Panc1 (cell line): ENCODE results near the gene SYT13. TPM values are rescaled to one million over a fixed set of nuclear protein-coding genes. Genes with fewer than 3 reads are reported as not detected.

ENCODE experiments used
- ATAC-seq: fragments of 200-7000 bp; cut with Tn5 transposase; 2 replicates; pipeline ENCODE4 v1.9.1; 2020; ENCODE audit warnings: mild to moderate bottlenecking, moderate library complexity
- BruUV-seq: library from RNA; stranded (reverse); fragments of 400-500 nt; replicated peaks from 2 replicates; lab custom pipeline; 2021; lab: Mats Ljungman, UMichigan
- CTCF ChIA-PET: fragments of 300-600 bp; sonication (Branson Sonifier 250); formaldehyde crosslinking; loops from one replicate; lab custom pipeline; 2022; ENCODE audit warnings: antibody characterized with exemption; lab: Charles Lee
- POLR2A ChIA-PET: fragments of 300-600 bp; sonication (Branson Sonifier 250); formaldehyde crosslinking; loops from one replicate; lab custom pipeline; 2022; ENCODE audit warnings: antibody characterized with exemption; lab: Charles Lee
- DNase-seq: peaks from one replicate; pipeline ENCODE4 v3.0.0-alpha.2; 2010; ENCODE audit warnings: low read depth, low spot score
- H3K27ac ChIP-seq: 2 replicates; pipeline ENCODE4 v1.5.1; 2011; ENCODE audit warnings: mild to moderate bottlenecking, low read length, inconsistent platforms
- H3K27me3 ChIP-seq: fragments of 200-500 bp; sonication (Bioruptor generic); 2 replicates; pipeline ENCODE4 v1.6.0; 2014; ENCODE audit warnings: low read length, inconsistent platforms; ENCODE audit not compliant: control insufficient read depth, insufficient read depth
- H3K36me3 ChIP-seq: fragments of 200-500 bp; sonication (Bioruptor generic); 2 replicates; pipeline ENCODE4 v1.5.1; 2014; ENCODE audit warnings: inconsistent platforms, mild to moderate bottlenecking, low read length, moderate library complexity; ENCODE audit not compliant: control insufficient read depth, insufficient read depth
- H3K4me1 ChIP-seq: 2 replicates; pipeline ENCODE4 v1.5.1; 2011; ENCODE audit warnings: inconsistent platforms, mild to moderate bottlenecking, low read length, moderate library complexity; ENCODE audit not compliant: control insufficient read depth, insufficient read depth
- H3K4me3 ChIP-seq, 2 experiments: 2 replicates each; pipeline ENCODE4 v1.5.1; 2011 to 2012; ENCODE audit warnings: low read depth in 2 of 2, low read length in 2 of 2, mild to moderate bottlenecking in 2 of 2, inconsistent platforms in 1 of 2, moderate library complexity in 1 of 2
- H3K9me3 ChIP-seq: fragments of 200-500 bp; sonication (Bioruptor generic); 2 replicates; pipeline ENCODE4 v1.5.1; 2014; ENCODE audit warnings: low read depth, mild to moderate bottlenecking, inconsistent platforms, low read length, moderate library complexity; ENCODE audit not compliant: control insufficient read depth, insufficient read depth
- CTCF ChIP-seq: fragments of 450-650 bp; IDR thresholded peaks from 2 replicates; pipeline ENCODE4 v1.5.1; 2017; ENCODE audit warnings: mild to moderate bottlenecking
- POLR2AphosphoS5 ChIP-seq: IDR thresholded peaks from 2 replicates; pipeline ENCODE4 v1.6.1; 2012; ENCODE audit warnings: mild to moderate bottlenecking, low read depth, low read length, moderate library complexity
- REST ChIP-seq, 2 experiments: IDR thresholded peaks; 2 replicates each; pipeline ENCODE4 v1.6.1; 2011 to 2012; ENCODE audit warnings: low read depth in 2 of 2, control low read depth in 1 of 2, low read length in 1 of 2, mild to moderate bottlenecking in 1 of 2, moderate library complexity in 1 of 2; ENCODE audit not compliant: insufficient read depth in 1 of 2
- SIN3A ChIP-seq: IDR thresholded peaks from 2 replicates; pipeline ENCODE4 v1.6.1; 2012; ENCODE audit warnings: low read depth, mild to moderate bottlenecking, low read length, moderate library complexity, borderline replicate concordance; ENCODE audit not compliant: insufficient read depth
- TCF7L2 ChIP-seq: IDR thresholded peaks from 2 replicates; pipeline ENCODE4 v1.6.1; 2011; ENCODE audit warnings: mild to moderate bottlenecking, low read depth, low read length, inconsistent platforms
- in situ Hi-C: cut with HindIII; loops from 2 replicates; pipeline ENCODE4 v1.10.0; 2016; ENCODE audit warnings: low sequenced_read_pairs, low pct_unique_long_range_greater_than_20kb
- intact Hi-C: fragments of 100-400 bp; cut with micrococcal nuclease; formaldehyde crosslinking; loops from one replicate; pipeline ENCODE4 v1.10.0; 2022; ENCODE audit not compliant: unreplicated experiment
- total RNA-seq: library from RNA; stranded (reverse); gene quantifications from one replicate; pipeline ENCODE4 v1.2.1, GENCODE V29; 2021; ENCODE audit not compliant: unreplicated experiment

SYT13 gene
- total RNA-seq, 1 experiment from 2014 or later, result 0.13 TPM

- TF ChIP-seq CTCF (no peak), SIN3A (no peak), REST (IDR thresholded peaks at IDR 0.05; ENCODE audit: insufficient read depth in 1 of 2, low read depth in 2 of 2, low read length in 1 of 2) (no peak), TCF7L2 (no peak), POLR2AphosphoS5 (no peak)
- ATAC-seq (no peak), DNase-seq (no peak)
- intact Hi-C loops (no loop called here), in situ Hi-C loops (no loop called here)
- POLR2A ChIA-PET, result no interaction called here
- no TSS peak for BruUV-seq
- H3K27me3 ChIP-seq, result no peaks in the 10 kb centered on the region
- H3K27ac ChIP-seq, result no peak overlapping the region
- no peak overlapping the region for H3K4me3 ChIP-seq
- CTCF ChIA-PET, result no interaction called here
- no peaks in the 10 kb centered on the region for H3K4me1 ChIP-seq
- H3K36me3 ChIP-seq, result no peaks in the 10 kb centered on the region
- H3K9me3 ChIP-seq, result no peaks in the 10 kb centered on the region
These were observed 78.0 kb downstream of the SYT13 start for GRCh38 chr11:45208135-45208534.

- ATAC-seq (no peak), DNase-seq (no peak)
- Histone ChIP-seq H3K4me1 (no peaks in the 10 kb centered on the region), H3K9me3 (no peaks in the 10 kb centered on the region), H3K4me3 (no peak overlapping the region), H3K27me3 (no peaks in the 10 kb centered on the region), H3K36me3 (no peaks in the 10 kb centered on the region), H3K27ac (no peak overlapping the region)
- no TSS peak for BruUV-seq
- POLR2A ChIA-PET, result no interaction called here
- TF ChIP-seq REST (IDR thresholded peaks at IDR 0.05; ENCODE audit: insufficient read depth in 1 of 2, low read depth in 2 of 2, low read length in 1 of 2) (no peak), SIN3A (no peak), CTCF (no peak)
- in situ Hi-C loops, result no loop called here
- intact Hi-C loops, result no loop called here
- CTCF ChIA-PET, result no interaction called here
These were observed 80.2 kb downstream of the SYT13 start for GRCh38 chr11:45205978-45206377.
